Activated naive CD4-positive, alpha-beta T cell treated with anti-CD3 and anti-CD28 coated beads, Interleukin-2, amount 50 U/mL, for 24 hours (primary cell): Measurements from ENCODE around the gene HHATL.

Experiments
- H3K27ac Mint-ChIP-seq: one replicate; pipeline ENCODE4 v1.8.0; 2021; ENCODE audit warnings: mild to moderate bottlenecking, mixed read lengths
- H3K27me3 Mint-ChIP-seq: one replicate; pipeline ENCODE4 v1.8.0; 2021; ENCODE audit warnings: mixed read lengths
- H3K36me3 Mint-ChIP-seq: one replicate; pipeline ENCODE4 v1.8.0; 2021; ENCODE audit warnings: mixed read lengths
- H3K4me1 Mint-ChIP-seq: one replicate; pipeline ENCODE4 v1.8.0; 2021; ENCODE audit warnings: mixed read lengths
- H3K4me3 Mint-ChIP-seq: one replicate; pipeline ENCODE4 v1.8.0; 2021; ENCODE audit warnings: mild to moderate bottlenecking, mixed read lengths
- H3K9me3 Mint-ChIP-seq: one replicate; pipeline ENCODE4 v1.8.0; 2021; ENCODE audit warnings: mixed read lengths

Gene HHATL

GRCh38 chr3:42652611-42653302 lies 49.8 kb downstream of the HHATL start:
- Mint-ChIP-seq H3K4me3 (peak overlapping the region; percentile 71), H3K27ac (peak overlapping the region; percentile 5), H3K4me1 (peaks cover 8% of the 10 kb centered on the region), H3K27me3 (no peaks in the 10 kb centered on the region), H3K9me3 (no peaks in the 10 kb centered on the region), H3K36me3 (peaks cover 3% of the 10 kb centered on the region)

- Mint-ChIP-seq H3K27ac (no peak overlapping the region), H3K9me3 (no peaks in the 10 kb centered on the region), H3K4me1 (peaks cover 10% of the 10 kb centered on the region), H3K4me3 (no peak overlapping the region), H3K27me3 (no peaks in the 10 kb centered on the region), H3K36me3 (peaks cover 3% of the 10 kb centered on the region)
These were observed 50.4 kb downstream of the HHATL start for GRCh38 chr3:42652251-42652610.

DNA sequence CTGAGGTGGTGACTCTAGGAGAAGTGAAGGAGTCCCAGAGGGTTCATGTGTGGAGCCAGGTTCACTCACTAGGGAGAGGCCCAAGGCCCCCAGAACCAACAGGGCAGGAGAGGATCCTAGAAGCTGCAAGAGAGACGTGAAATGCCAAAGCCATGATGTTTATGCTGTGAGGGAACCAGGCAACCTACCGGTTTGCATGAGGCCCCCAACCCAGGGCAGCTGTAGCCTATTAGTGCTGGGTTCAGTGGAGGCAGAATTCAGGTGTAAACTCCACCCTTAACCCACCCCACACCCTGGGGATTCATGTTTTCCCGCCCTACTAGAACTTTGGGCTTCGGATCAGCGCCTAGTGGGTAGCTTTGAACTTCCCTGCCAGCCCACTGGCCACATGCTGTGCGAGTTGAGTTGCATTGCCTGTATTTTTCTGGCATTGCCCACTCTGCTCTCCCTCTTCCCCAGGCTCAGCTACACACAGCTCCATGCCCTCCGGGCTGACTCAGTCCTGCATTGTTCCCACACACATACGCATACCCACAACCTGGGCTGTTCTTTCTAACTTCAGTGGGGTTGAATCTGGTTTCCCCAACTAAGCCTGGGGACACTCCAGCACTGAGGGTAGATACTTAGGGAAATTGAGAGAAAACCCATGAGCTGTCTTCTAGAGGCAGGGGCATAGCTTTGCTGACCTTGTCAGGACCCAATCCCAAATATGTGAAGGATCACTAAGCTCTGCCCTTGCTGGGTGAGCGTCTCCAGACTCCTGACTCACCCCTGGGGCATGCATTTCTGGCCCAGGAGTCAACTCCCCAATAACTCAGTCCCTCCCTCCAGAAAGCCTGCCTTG lies 51.1 kb downstream of the HHATL start:
- peak overlapping the region; percentile 64 for H3K27ac Mint-ChIP-seq
- no peak overlapping the region for H3K4me3 Mint-ChIP-seq

DNA sequence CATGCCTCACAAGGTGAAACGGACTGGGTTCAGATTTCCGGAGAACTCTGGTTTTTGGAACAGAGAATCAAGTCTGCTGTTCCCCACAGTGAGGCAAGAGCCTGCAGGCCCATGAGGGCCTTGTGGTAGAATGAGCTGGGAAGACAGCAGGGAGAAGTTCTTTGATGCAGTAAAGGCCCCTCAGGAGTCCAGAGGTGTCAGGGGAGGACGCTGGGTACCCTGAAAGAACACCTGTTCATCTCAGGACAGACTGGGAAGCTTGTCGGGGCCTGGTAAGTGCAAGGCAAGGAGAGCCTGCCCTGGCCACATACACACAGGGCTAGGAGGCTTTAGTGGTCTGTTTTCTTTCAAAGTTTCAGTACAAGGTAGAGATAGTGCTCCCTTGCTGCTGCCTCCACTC lies 52.8 kb downstream of the HHATL start:
- Mint-ChIP-seq H3K4me1 (peaks cover 16% of the 10 kb centered on the region), H3K36me3 (peaks cover 5% of the 10 kb centered on the region), H3K27me3 (no peaks in the 10 kb centered on the region), H3K9me3 (no peaks in the 10 kb centered on the region), H3K27ac (peak overlapping the region; percentile 41), H3K4me3 (no peak overlapping the region)

More for the DNA sequence above, 51.1 kb downstream of the HHATL start:
- peaks cover 16% of the 10 kb centered on the region for H3K4me1 Mint-ChIP-seq
- H3K27me3 Mint-ChIP-seq: no peaks in the 10 kb centered on the region
- H3K36me3 Mint-ChIP-seq: peaks cover 5% of the 10 kb centered on the region
- H3K9me3 Mint-ChIP-seq: no peaks in the 10 kb centered on the region

- Mint-ChIP-seq H3K4me1 (peaks cover 16% of the 10 kb centered on the region), H3K4me3 (no peak overlapping the region), H3K36me3 (peaks cover 9% of the 10 kb centered on the region), H3K27me3 (no peaks in the 10 kb centered on the region), H3K27ac (no peak overlapping the region), H3K9me3 (no peaks in the 10 kb centered on the region)
These were observed 53.6 kb downstream of the HHATL start for GRCh38 chr3:42649006-42649405.

GRCh38 chr3:42647821-42648459 lies 54.7 kb downstream of the HHATL start:
- Mint-ChIP-seq H3K36me3 (peaks cover 11% of the 10 kb centered on the region), H3K27ac (peak overlapping the region; percentile 47), H3K27me3 (no peaks in the 10 kb centered on the region), H3K4me3 (no peak overlapping the region), H3K9me3 (no peaks in the 10 kb centered on the region), H3K4me1 (peaks cover 12% of the 10 kb centered on the region)
